Measurements from ENCODE around the gene CCR1.
"Not testable (repeated sequence)": the region's sequence is repeated elsewhere in the genome, so short reads cannot be mapped to it uniquely, and the experiment has no call there.

The CCR1 gene

DNA sequence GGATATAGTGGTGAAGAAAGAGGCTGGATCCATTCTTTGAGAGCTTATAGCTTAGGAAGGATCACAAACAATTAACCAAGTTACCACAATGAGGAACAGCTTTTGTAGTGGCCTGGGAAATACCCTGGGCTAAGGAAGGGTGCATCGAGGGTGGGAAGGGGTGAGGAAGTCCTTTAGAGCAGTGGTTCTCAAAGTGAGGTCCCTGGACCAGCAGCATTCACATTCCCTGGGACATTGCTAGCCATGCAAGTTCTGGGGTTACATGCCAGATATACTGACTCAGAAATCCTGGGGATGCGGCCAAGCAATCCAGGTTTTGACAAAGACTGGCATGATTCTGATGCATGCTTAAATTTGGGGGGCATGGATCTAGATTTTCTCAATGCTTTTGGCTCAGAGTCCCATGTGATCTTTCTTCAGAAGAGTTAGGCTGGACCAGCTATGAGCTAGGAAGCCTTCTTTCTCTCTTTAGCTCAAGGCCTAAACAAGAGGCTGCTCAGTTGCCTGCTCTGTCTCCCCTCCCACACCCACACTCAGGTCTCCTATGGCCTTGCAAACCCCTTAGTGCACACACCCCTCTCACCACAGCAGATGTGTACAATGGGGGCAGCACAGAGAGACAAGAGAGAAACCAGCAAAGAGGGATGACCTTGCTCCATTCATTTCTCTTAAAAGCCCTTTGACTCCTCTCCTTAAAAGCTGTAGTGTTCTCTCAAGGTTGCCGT lies 1.8 kb upstream of the CCR1 start:
- no peak for DNase-seq

DNA sequence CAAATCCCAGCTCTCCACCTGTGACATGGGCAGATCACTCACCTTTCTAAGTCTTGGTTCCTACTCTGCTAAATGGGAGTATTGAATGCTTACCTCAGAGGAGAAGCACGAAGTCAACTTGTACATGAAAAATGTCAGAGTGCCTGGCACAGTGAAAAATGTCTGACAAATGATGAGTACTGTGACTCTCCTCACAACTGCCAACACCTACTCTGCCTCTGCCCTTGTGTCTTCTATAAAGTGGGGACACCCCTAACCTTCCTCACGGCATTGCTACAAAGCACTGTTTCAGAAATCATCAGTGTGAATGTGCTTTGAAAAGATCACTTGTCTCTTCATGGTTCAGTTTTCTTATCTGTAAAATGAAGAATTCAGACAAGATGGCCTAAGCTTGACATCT lies 940 bp upstream of the CCR1 start:
- DNase-seq, result no peak

DNA sequence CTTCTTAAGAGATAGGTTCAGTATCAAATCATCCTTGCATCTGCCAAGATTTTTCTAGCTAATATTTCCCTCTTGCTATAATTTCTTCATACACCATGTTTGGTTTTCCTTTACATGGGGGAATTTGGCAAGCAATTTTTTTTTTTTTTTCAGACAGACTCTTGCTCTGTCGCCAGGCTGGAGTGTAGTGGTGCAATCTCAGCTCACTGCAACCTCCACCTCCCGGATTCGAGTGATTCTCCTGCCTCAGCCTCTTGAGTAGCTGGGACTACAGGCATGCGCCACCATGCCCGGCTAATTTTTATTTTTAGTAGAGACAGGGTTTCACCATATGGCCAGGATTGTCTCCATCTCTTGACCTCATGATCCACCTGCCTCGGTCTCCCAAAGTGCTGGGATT lies 599 bp downstream of the CCR1 start:
- DNase-seq, result not testable (repeated sequence)

DNA sequence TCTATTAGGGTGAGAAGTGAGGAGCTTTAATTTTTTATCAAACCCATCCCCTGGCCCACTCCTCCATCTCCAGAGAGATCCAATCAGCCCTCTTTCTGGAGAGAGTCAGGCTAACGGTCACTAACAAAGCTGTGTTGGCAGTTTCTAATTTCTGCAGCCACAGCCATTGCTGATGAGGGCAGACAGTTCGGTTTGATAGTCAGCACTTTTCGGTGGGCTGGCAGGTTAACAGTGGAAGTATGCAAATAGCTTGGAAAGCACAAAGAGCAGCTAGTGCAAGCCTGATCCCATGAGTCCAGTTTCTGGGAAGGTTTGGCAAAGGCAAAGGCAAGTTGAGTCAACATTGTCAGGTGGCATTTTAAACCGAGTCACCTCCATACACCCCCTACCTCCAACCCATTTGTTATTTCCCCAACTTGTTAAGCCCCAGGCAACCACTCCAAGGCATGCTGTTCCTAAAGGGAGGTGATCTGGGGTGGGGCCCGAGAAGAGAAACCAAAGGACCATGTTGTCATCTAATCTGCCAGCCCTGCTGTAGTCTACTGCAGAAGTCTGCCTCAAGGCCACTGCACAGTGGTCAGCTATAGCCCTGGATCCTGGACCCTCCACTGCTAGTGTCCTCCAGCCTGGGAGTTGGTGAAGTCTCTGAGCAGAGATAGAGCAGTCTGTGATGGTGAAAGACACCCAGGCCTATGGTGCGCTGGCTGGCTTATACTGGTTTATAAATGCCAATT lies 1.7 kb downstream of the CCR1 start:
- no peak for DNase-seq

DNA sequence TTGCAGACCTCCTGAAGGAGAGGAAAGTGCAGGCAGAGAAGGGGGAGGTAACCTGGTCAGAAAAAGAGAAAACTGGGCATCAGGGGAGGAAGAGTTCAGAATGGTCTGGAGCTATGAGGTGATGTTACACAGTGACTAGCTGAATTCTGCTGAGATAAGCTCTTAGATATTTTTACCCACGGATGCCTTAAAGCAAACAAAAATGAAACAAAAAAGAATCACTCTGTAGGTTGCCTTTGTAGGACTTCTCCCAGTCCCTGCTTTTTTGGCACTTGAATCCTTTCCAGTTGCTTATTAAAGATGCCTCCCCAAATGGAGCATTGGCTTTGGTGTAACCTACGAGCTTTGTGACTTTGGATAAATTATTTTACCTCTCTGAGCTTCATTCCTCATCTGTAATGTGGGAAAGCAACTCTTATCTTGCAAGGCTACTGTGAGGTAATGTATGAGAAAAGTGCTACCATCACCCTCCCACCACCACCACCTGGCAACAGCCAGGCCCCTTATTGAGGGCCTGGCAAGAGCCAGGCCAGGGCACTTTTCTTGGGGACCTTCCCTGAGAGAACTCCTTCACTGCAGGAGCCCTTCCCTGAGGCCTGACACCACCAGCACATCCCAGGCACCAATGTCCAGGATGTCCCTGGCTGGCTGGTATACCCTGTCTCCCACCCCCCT lies 2.7 kb downstream of the CCR1 start:
- DNase-seq, result no peak

DNA sequence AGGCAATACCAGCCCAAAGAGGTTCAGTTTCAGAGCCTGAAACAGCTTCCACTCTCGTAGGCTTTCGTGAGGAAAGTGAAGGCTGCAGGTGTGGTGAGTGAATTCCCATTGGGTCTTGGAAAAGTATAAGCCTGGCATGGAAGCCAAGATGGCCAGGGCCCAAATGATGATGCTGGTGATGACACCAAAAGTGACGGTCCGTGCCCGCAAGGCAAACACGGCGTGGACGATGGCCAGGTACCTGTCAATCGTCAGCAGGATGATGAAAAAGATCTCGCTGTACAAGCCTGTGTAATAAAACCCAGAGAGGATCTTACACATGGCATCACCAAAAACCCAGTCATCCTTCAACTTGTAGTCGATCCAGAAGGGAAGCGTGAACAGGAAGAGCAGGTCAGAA lies 4.4 kb downstream of the CCR1 start:
- no peak for DNase-seq

DNA sequence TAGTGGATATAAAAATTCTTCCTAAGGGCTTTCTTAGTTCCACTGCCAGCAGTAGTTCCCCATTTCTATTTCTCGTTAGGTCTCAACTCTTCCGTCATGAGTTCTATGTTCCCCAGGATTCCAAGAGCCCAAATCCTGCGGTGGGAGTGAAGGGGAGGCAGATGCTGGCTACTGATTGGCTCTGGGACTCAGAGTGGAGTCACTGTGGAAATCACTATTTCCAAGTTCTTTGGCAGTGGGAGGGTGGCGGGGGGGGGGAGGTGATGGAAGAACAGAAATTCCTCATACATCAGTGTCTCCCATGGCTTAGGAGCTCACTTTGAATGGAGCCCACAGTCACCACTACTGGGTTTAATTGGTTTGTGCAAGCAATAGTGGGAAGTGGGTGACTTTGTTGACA lies 5.6 kb downstream of the CCR1 start:
- no peak for DNase-seq

DNA sequence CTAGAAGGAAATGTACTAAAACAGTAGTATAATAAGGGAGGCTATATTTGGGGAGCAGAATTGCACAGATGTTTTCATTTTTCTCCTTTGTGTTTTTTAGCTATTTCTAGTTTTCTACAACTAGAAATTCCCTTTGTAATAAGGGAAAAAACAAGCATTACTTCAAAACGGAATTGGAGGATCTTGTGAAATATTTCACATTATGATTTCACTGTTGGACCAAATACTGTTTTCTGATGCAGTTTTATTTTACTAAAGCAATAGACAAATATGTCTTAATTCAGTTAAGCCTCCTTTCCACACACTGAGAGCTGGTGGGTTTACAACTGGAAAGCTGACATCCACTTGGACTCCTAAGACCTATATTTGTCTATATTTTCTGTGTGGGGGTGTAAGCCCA lies 7.3 kb downstream of the CCR1 start:
- DNase-seq, result no peak

DNA sequence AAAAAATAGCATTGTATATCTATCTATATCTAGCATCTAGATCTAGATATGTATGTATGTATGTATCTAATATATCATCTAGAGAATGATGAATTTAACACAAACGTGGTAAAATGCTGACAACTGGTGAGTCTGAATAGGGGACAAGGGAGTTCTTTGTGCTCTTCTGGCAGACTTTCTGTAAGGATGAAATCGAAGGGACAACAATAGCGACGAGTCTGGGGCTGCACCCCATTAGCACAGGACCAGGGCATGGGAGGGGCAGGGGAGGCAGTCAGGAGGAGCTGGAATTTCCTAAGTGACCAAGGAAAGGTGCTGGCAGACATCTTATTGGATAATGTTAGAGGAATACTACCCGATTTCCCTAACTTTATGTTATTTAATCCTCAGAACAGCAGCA lies 7.9 kb downstream of the CCR1 start:
- DNase-seq, result no peak

DNA sequence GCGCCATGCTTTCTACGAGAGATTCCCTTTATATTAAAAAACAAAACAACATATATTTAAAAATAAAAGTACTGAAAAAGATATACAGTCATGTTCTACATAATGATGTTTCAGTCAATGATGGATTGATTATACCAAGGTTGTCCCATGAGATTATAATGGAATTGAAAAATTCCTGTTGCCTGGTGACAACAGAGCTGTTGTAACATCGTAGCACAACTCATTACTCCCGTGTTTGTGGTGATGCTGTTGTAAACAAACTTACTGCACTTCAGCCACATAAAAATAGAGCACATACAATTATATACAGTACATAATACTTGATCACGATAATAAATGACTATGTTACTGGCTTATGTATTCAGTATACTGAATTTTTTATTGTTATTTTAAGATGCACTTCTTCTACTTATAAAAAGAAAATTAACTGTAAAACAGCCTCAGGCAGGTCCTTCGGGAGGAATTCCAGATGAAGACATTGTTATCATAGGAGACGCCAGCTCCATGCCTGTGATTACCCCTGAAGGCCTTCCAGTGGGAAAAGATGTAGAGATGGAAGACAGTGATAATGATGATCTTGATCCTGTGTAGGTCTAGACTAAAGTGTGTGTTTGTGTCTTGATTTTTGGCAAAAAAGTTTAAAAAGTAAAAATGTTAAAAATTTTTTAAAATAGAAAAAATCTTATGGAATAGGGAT lies 11.7 kb downstream of the CCR1 start:
- DNase-seq, result no peak

DNA sequence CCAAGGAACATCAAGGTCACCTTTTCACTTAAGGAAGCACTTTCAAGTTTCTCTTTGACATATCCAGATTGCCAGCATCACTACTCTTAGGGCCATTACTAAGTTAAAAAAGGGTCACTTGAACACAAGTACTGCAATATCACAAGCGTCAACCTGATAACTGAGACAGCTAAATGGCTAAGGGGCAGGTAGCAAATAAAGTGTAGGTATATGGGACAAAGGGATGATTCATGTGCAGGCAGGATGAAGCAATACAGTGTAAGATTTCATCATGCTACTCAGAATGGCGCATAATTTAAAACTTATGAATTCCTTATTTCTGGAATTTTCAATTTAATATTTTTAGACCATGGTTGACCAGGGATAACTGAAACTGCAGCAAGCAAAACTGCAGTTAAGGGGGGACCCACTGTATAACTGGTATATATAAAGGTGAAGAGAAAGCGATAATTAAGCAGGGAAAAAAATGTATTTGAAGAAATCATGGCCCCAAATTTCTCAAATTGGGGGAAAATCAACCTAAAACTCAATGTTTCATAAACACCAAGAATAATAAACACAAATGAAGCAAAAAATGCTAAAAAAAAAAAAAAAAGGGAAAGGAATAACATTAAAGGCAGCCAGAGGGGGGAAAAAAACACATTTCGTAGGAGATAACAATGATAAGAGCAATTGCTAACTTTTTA lies 13.1 kb downstream of the CCR1 start:
- DNase-seq, result no peak

DNA sequence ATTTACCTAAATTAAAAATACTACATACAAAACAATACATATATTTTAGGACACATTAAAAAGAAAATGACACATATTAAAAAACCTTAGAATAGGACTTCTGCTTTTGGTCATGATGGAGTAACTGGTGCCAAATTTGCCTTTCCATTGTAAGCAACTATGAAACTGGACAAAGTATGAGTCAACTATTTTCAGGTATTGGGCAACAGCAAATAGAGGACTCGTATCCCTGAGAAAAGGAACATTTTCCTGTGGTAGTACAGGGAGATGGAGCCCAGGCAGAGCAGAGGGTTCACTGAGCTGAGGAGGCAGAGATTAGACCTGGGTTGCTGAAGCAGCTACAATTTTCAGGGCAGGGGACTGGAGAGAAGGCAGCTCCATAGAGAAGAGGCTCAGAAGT lies 14.7 kb downstream of the CCR1 start:
- no peak for DNase-seq

DNA sequence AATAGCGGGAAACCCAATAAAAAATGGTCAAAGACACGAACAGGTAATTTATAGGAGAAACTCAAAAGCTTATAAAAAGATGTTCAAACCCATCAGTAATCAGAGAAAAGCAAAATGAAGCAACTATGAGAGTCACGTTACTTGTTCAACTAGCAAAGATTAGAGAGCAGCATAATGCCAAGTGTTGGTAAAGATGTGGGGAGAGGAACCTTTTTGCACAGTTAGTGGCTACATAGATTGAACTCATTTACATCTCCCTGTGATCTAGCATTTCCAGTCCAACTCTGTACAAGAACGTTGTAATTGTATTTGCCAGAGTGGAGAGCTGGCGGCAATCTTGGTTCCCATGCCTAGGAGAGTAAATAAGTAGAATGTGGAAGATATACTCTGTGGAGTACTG lies 15.2 kb downstream of the CCR1 start:
- DNase-seq, result no peak

DNA sequence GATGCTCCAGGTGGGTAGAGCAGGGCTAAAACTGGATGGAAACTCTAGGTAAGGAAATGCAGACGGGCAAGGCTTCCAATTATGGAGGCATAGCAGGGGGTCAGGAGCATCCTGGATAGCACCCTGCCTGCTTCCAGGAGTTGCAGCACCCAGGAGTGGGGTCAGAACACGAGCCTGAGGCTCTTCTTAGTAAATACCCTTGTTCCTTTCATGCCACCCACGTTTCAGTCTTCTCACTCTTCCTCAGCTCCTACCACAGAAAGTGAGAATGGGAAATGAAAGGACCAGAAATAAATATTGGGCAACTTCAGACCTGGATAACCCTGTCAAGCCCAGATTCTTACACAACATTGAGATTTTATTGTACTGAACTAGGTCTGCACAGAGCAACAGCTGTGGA lies 16.4 kb downstream of the CCR1 start:
- DNase-seq, result no peak

DNA sequence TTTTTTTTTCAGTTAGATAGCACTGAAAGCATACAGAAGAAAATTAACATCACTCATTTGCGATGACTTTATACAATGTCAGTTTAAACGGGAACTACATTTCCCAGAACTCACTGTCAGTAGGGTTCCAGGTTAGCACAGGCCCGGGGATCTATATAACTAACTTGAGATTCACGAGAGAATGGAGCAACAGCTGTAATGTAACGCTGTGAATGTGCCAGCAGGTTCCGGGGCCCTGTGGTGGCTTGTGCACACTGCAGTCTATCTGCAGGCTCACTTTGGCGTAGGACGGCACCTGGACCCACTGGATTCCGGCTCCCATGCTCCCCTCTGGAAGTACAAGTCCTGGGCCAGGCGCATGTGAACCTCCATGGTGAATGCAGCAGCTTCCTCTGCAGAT lies 19.4 kb downstream of the CCR1 start:
- DNase-seq, result no peak

DNA sequence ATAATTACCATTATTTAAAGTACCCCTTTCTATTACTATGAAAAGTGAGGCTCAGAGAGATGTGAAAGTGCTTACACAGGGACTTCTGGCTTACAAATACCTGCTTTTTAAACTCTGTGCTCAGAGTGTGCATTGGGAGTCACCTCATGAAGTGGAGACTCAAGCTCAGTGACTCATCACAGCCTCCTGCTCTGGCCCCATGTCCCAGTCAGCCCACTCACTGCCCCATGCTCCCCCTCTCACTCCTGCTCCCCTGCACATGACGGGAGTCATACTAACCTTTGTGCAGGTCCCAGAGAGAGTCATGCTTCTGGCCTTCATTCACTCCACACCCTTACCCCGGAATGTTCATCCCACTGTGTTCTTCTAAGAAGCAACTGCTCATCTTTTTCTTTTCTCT lies 20.2 kb downstream of the CCR1 start:
- DNase-seq, result no peak

DNA sequence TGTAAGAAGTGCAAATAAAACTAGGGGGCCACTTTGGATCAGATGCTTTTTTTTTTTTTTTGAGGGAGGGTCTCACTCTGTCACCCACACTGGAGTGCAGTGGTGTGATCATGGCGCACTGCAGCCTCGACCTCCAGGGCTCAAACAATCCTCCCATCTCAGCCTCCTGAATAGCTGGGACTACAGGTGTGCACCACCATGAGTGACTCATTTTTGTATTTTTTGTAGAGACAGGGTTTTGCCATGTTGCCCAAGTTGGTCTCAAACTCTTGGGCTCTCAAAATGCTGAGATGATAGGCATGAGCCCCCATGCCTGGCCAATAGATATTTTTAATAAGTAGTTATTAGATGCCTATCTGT lies 20.8 kb downstream of the CCR1 start:
- DNase-seq, result no peak

DNA sequence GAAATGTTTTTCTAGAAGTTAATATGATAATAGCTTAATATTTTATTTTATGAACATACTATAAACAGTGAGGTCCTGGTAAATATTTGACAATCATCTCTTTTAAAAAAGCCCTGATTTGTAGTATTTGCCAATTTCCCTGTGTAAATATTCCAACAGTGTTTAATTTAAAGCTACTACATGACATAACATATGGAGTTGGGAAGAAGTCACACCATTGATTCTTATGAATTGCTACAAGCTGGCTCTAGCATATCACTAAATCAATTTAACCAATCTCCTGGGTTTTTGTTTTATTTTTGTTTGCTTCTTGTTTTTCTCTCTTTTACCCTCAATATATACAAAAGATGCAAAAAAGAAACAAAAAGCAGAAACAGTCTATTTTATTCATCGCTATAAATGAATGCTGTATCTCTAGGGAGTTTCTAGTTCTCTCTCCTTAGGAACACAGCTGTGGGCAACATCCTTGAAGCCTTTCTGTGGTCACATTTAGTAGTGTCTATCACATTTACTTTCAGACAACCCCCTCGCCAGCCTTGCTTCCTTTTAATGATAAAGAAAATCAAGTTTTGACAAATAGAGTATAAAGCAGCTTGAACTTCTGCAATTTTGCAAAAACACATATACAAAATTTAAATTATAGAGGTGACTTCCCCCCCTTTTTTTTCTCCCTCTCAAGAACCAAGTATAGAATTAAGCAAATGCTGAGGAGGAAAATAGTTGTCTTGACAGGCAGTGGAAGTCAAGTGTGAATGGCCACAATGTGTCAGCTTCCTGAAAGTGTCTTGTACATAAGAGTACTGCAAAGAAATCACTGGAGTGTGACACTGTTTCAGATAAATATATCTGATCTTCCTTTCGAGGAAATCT lies 21.4 kb downstream of the CCR1 start:
- no peak for DNase-seq

DNA sequence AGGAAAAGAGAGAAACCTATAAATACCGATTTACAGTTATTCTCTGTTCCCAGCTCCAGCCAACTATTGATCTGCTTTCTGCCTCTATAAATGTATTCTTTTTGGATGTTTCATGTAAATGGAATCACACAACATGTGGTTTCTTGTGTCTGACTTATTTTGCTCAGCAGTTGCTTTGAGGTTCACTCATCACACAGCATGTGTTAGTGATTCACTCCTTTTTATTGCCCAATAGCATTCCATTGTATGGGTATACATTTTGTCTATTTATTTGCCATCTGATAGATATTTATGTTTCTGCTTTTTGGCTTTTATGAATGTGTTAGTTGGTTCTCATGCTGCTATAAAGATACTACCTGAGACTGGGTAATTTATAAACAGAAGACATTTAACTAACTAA lies 23.6 kb downstream of the CCR1 start:
- DNase-seq, result no peak

DNA sequence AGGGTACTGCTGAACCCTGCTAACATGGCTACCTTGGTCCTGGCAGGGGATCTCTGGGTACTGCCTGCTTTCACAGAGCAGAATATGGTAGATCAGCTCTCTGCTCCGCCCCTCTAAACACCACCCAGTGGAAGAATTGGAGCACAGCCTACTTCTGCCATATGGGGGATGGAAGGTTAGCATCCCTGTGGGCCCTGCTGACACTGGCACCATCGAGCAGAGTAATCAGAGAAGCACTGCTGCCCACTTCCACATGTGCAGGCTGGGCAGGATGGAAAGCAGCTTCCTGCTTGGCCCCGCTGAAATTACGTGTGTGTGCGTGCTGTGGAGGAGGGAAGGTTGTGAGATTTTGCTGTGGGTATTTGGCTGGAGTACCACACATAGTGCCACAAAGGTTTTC lies 24.8 kb downstream of the CCR1 start:
- no peak for DNase-seq

DNA sequence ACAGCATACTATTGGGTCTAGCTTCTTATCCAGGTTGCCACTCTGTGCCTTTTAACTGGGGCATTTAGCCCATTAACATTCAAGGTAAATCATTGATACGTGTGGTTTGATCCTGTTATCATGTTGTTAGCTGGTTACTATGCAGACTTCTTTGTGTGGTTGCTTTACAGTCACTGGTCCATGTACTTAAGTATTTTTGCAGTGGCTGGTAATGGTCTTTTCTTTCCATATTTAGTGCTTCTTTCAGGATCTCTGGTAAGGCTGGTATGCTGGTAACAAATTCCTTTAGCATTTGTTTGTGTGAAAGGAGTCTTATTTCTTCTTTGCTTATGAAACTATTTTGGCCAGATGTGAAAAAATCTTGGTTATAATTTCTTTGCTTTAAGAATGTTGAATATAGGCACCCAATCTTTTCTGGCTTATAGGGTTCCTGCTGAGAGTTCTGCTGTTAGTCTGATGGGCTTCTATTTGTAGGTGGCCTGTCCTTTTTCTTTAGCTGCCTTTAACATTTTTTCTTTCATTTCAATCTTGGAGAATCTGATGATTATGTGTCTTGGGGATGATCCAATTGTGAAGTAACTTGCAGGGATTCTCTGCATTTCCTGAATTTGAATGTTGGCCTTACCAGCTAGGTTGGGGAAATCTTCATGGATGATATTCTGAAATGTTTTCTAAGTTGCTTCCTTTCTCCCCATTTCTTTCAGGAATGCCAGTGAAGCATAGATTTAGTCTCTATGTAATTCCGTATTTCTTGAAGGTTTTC lies 39.3 kb downstream of the CCR1 start:
- no peak for DNase-seq

Data from left hindlimb (tissue), 1 donor.